ENCODE data around the gene PTPRM. TPM values are rescaled to one million over a fixed set of nuclear protein-coding genes. Genes with fewer than 3 reads are reported as not detected.

PTPRM gene
- polyA plus RNA-seq, 3 donors, result 0.04 to 2.1 (median 0.66) TPM

DNA sequence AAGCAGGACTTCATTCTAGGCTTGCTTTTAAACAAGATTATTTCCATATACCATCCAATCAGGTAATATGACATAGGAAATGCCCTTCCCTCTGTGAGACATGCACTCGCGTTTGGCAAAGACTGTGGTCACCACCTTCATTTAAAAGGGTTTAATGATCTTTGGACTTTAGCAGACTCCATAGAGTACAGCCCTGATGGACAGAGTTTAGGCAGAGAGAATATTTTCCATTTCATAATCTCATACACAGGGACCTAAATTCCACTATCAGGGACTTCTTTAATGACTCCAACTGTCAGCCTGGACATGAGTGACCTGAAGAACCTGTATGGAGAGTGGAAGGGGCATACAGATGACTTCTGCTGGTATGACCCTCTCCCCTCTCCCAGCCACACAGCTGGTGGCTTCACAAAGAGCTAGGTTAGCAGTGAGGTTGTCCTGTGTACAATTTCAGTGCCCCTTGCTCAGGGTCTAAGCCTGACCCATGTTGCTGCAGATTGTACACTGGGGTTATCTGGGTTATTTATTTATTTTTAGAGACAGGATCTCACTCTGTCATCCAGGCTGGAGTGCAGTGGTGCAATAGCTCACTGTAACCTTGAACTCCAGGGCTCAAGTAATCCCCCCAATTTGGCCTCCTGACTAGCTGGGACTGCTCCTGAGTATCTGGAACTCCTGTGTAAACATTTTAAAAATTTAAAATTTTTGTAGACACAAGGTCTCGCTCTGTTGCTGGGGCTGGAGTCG is 59.2 kb downstream of the PTPRM start:
- no peaks in the 10 kb centered on the region for H4K20me1 ChIP-seq (ENCODE audit: insufficient read depth, low read length)
- H3K4me3 Mint-ChIP-seq, result no peak overlapping the region
- H3K79me2 ChIP-seq (ENCODE audit: insufficient read depth, low read length), result no peaks in the 10 kb centered on the region
- H2AFZ ChIP-seq (ENCODE audit: insufficient read depth, low read depth, low read length, poor library complexity, severe bottlenecking), result no peak overlapping the region
- TF ChIP-seq, protein P1, sequence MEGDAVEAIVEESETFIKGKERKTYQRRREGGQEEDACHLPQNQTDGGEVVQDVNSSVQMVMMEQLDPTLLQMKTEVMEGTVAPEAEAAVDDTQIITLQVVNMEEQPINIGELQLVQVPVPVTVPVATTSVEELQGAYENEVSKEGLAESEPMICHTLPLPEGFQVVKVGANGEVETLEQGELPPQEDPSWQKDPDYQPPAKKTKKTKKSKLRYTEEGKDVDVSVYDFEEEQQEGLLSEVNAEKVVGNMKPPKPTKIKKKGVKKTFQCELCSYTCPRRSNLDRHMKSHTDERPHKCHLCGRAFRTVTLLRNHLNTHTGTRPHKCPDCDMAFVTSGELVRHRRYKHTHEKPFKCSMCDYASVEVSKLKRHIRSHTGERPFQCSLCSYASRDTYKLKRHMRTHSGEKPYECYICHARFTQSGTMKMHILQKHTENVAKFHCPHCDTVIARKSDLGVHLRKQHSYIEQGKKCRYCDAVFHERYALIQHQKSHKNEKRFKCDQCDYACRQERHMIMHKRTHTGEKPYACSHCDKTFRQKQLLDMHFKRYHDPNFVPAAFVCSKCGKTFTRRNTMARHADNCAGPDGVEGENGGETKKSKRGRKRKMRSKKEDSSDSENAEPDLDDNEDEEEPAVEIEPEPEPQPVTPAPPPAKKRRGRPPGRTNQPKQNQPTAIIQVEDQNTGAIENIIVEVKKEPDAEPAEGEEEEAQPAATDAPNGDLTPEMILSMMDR (IDR thresholded peaks at IDR 0.05), result no peak
- H3K27me3 ChIP-seq (ENCODE audit: control insufficient read depth in 2 of 2, insufficient read depth in 2 of 2, low read length in 2 of 2), result no peaks in the 10 kb centered on the region
- H3K27ac ChIP-seq (ENCODE audit: low read depth in 1 of 2, low read length in 2 of 2), result no peak overlapping the region
- H3K27ac Mint-ChIP-seq, result no peak overlapping the region
- H3K4me3 ChIP-seq (replicated peaks in 1 of 3; ENCODE audit: low read depth in 2 of 3, low read length in 3 of 3), result no peak overlapping the region
- 80% methylated on average over 1 of the region's 4 CpGs for WGBS (ENCODE audit: insufficient coverage)
- no peak overlapping the region for H3K4me2 ChIP-seq (replicated peaks; ENCODE audit: extremely low read depth, low read length, poor library complexity, severe bottlenecking)
- H3K36me3 ChIP-seq (replicated peaks in 1 of 2; ENCODE audit: control insufficient read depth in 1 of 2, insufficient read depth in 2 of 2, low read length in 2 of 2), result no peaks in the 10 kb centered on the region
- H3K4me1 ChIP-seq (ENCODE audit: control insufficient read depth in 1 of 2, insufficient read depth in 2 of 2, low read length in 2 of 2), result no peaks in the 10 kb centered on the region
- H3K9ac ChIP-seq (ENCODE audit: insufficient read depth, low read length, poor library complexity, severe bottlenecking), result no peak overlapping the region
- H3K36me3 Mint-ChIP-seq, result no peaks in the 10 kb centered on the region
- peaks cover 0 to 3% (median 0%) of the 10 kb centered on the region in 7 donors for H3K9me3 Mint-ChIP-seq
- no peaks in the 10 kb centered on the region for H3K9me3 ChIP-seq (replicated peaks in 1 of 2; ENCODE audit: control insufficient read depth in 1 of 2, insufficient read depth in 1 of 2, low read length in 2 of 2)
- no peak for DNase-seq
- intact Hi-C loops (cut with micrococcal nuclease), result no loop called here
- peaks cover 3% of the 10 kb centered on the region for H3K4me1 Mint-ChIP-seq
- H3K27me3 Mint-ChIP-seq (ENCODE audit: low read depth in 3 of 3), result no peaks in the 10 kb centered on the region

DNA sequence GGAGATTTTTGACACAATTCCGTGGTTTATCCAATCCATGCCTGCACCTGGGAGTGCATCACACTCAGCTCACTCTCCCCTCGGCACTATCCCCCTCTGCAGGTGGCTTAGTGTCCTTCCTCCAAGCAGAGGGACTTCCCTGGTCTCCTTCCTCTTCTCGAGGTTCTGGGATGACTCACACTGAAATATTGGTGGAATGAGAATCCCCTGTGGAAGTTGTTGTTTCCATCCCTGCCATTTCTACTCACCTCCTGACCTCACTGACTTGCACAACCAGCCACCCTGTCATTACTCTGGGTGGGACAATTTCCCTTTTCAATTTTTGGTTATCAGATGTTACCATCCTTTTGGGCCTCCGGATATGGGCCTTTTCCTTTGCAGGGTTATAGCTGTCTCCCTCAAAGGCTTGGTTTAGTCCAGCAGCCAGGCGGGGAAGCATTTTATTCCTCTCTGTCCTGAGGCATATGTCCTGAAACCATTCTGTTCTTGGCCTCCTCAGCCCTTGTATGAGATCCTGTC is 59.9 kb downstream of the PTPRM start:
- Histone ChIP-seq H3K27me3 (ENCODE audit: control insufficient read depth in 2 of 2, insufficient read depth in 2 of 2, low read length in 2 of 2) (no peaks in the 10 kb centered on the region), H3K9ac (ENCODE audit: insufficient read depth, low read length, poor library complexity, severe bottlenecking) (no peak overlapping the region), H2AFZ (ENCODE audit: insufficient read depth, low read depth, low read length, poor library complexity, severe bottlenecking) (no peak overlapping the region), H3K36me3 (replicated peaks in 1 of 2; ENCODE audit: control insufficient read depth in 1 of 2, insufficient read depth in 2 of 2, low read length in 2 of 2) (no peaks in the 10 kb centered on the region), H4K20me1 (ENCODE audit: insufficient read depth, low read length) (no peaks in the 10 kb centered on the region), H3K4me2 (replicated peaks; ENCODE audit: extremely low read depth, low read length, poor library complexity, severe bottlenecking) (no peak overlapping the region), H3K27ac (ENCODE audit: low read depth in 1 of 2, low read length in 2 of 2) (no peak overlapping the region), H3K4me3 (replicated peaks in 1 of 3; ENCODE audit: low read depth in 2 of 3, low read length in 3 of 3) (no peak overlapping the region), H3K79me2 (ENCODE audit: insufficient read depth, low read length) (no peaks in the 10 kb centered on the region), H3K4me1 (ENCODE audit: control insufficient read depth in 1 of 2, insufficient read depth in 2 of 2, low read length in 2 of 2) (peaks cover 0 to 1% of the 10 kb centered on the region in 2 donors), H3K9me3 (replicated peaks in 1 of 2; ENCODE audit: control insufficient read depth in 1 of 2, insufficient read depth in 1 of 2, low read length in 2 of 2) (no peaks in the 10 kb centered on the region)
- DNase-seq, result peak in 1 of 3 donors; percentile 32
- TF ChIP-seq, protein P1 (IDR thresholded peaks at IDR 0.05), result no peak
- Mint-ChIP-seq H3K4me1 (peaks cover 3% of the 10 kb centered on the region), H3K4me3 (no peak overlapping the region), H3K9me3 (peaks cover 0 to 3% (median 0%) of the 10 kb centered on the region in 7 donors), H3K27ac (no peak overlapping the region), H3K27me3 (ENCODE audit: low read depth in 3 of 3) (no peaks in the 10 kb centered on the region), H3K36me3 (no peaks in the 10 kb centered on the region)
- intact Hi-C loops (cut with micrococcal nuclease), result no loop called here
- 75% methylated on average over 2 of the region's 5 CpGs for WGBS (ENCODE audit: insufficient coverage)
